Measurements from ENCODE around the gene CTSH.

DNA sequence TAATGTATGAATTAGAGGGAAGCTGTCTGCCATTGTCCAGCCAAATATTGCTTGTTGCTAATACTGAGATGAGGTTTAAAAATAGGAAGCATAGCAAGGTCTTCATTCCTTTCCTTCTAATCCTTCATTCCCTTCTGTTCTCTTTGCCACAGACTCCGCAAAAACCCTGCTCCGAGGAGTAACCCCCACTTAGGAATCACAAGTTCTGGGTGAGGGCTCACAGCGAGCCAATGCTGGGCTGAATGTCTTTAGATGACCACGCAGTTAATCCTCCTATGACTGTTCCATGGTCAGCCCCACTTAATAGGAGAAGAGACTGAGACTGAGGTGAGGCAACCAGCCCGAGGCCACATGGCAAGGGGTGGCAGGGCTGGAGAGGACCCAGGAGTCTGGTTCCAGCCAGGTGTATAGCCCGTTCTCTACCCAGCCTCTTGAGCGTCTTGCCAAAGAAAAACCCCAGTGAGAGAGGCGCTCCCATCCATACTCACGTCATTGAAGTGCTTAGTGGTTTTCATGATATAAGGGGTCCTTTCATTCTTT is 44.9 kb upstream of the CTSH start:
- TF ChIP-seq POLR2A (IDR thresholded peaks at IDR 0.05; ENCODE audit: extremely low read depth, insufficient read length), result no peak
- TF ChIP-seq, protein P1, sequence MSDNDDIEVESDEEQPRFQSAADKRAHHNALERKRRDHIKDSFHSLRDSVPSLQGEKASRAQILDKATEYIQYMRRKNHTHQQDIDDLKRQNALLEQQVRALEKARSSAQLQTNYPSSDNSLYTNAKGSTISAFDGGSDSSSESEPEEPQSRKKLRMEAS (IDR thresholded peaks at IDR 0.05; ENCODE audit: low read depth, low read length), result no peak

All from NB4 (cell line).